T follicular helper cell (primary cell): Measurements from ENCODE around the gene PARL.
"Not testable (repeated sequence)": the region's sequence is repeated elsewhere in the genome, so short reads cannot be mapped to it uniquely, and the experiment has no call there.

ENCODE experiments used
- DNase-seq: peaks from one replicate; pipeline ENCODE4 v3.0.0-alpha.2; 2020; ENCODE audit warnings: low read depth

PARL gene

DNA sequence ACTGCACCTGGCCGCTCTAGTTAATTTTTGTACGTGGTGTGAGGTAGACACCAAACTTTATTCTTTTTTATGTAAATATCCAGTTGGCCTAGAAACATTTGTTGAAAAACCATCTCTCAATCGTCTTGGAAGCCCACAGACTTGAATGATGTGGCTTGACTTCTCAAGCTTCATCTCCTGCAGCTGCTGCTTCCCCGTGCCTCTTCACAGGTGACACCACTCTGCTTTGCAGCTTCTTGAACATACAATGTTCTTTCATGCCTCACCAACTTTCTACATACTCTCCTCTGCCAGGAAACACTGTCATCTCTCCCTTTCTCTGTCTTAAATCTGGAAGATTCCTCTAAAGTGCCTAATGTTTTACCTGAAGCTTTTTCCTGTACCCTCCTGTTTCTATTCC is 94.9 kb downstream of the PARL start:
- no peak for DNase-seq

DNA sequence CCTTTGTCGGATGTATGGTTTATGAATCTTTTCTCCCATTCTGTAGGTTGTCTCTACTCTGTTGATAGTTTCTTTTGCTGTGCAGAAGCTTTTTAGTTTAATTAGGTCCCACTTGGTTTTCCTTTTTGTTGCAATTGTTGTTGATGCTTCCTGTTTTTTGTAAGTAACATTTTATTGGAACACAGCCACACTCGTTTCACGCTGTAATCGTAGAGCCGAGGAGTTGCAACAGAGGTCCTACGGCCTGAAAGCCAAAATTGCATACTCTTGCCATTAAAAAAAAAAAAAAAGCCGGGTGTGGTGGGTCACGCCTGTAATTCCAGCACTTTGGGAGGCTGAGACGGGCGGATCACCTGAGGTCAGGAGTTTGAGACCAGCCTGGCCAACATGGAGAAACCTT is 100.2 kb downstream of the PARL start:
- not testable (repeated sequence) for DNase-seq

DNA sequence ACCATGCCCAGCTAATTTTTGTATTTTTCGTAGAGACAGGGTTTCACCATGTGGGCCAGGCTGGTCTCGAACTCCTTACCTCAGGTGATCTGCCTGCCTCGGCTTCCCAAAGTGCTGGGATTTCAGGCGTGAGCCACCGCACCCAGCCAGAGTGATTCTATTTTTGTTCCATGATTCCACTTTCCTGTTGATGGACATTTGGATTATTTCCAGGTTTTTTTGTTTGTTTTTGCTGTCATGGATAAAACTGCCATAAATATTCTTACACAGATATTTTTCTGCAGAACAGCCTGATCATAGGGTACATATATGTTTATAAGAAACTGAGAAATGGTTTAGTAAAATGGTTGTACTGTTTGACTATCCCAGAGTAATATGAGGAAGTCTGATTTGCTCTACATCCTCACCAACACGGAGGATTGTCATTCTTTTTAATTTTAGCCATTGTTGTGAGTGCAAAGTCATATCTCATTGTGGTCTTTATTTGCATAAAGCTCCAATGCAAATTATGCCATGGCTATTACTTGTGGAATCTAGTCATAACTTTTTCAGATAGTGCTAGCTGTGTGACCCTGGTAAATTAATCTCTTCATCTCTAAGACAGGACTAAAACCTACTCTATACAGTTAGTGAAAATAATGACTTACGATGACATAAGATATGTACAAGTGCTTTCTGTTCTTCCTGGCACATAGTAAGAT is 102.0 kb downstream of the PARL start:
- no peak for DNase-seq

DNA sequence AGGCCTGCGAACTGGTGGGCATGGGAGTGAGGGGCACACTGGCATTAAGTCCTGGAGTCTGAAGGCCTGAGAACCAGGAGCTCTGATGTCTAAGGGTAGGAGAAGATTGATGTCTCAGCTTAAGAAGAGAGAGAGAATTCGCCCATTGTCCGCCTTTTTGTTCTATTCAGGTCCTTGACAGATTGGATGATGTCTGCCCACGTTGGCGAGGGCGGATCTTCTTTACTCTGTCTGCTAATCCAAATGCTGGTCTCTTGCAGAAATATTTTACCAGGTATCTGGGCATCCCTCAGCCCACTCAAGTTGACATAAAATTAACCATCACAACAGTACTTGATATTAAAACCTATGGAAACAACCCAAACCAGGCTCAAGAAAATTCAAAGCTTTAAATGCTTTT is 103.4 kb downstream of the PARL start:
- no peak for DNase-seq

DNA sequence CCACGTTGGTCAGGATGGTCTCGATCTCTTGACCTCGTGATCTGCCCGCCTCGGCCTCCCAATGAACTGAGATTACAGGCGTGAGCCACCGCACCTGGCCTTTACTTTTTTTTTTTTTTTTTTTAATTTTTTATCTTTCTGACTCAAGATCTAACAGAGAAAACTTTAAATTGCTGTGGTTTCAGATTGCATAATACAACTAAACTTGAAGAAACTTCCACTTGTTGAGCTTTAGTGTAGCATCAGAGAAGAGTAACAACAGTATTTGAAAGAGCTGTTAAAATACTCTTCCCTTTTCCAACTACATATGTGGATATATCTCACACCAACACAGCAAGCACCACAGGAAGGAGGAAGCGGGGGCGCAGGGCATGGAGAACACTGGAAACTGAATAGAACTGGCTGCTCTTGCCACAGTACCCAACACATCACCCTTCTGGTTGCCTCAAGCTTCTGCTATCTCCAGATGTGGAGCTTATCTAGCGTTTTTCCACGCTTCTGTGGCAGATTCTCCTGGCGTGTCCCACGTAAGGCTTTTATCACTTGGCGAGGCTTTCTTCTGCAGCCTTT is 104.7 kb downstream of the PARL start:
- no peak for DNase-seq
